Measurements from ENCODE around the gene GLYR1. TPM values are rescaled to one million over a fixed set of nuclear protein-coding genes. Genes with fewer than 3 reads are reported as not detected.

Gene GLYR1
- polyA plus RNA-seq, 3 donors: 20.6 to 45.3 (median 44.4) TPM

GRCh38 chr16:4826980-4827379 is 20.1 kb downstream of the GLYR1 start:
- WGBS, 3 donors: 45 to 88% (median 87%) methylated on average over 10 of the region's 10 CpGs
- H3K27ac ChIP-seq (ENCODE audit: low read depth, low read length): no peak overlapping the region

- no peak overlapping the region for H3K27ac ChIP-seq (ENCODE audit: low read depth, low read length)
- 96 to 98% (median 97%) methylated on average over 4 of the region's 4 CpGs for WGBS, 3 donors
Observed at GRCh38 chr16:4826526-4826925, 20.6 kb downstream of the GLYR1 start.

GRCh38 chr16:4825196-4825595 is 21.9 kb downstream of the GLYR1 start:
- no peak overlapping the region for H3K27ac ChIP-seq (ENCODE audit: low read depth, low read length)
- WGBS, 3 donors: 77 to 92% (median 88%) methylated on average over 8 of the region's 8 CpGs

- 87 to 92% (median 90%) methylated on average over 6 of the region's 6 CpGs for WGBS, 3 donors
- H3K27ac ChIP-seq (ENCODE audit: low read depth, low read length): no peak overlapping the region
Observed at GRCh38 chr16:4820652-4821051, 26.4 kb downstream of the GLYR1 start.

- no peak overlapping the region for H3K27ac ChIP-seq (ENCODE audit: low read depth, low read length)
- WGBS, 3 donors: 81 to 86% (median 85%) methylated on average over 16 of the region's 16 CpGs
Observed at GRCh38 chr16:4814542-4815173, 32.4 kb downstream of the GLYR1 start.

GRCh38 chr16:4814046-4814445 is 33.0 kb downstream of the GLYR1 start:
- H3K27ac ChIP-seq (ENCODE audit: low read depth, low read length): no peak overlapping the region

- WGBS, 3 donors: 95 to 97% (median 95%) methylated on average over 16 of the region's 16 CpGs
- no peak overlapping the region for H3K27ac ChIP-seq (ENCODE audit: low read depth, low read length)
Observed at GRCh38 chr16:4813251-4814003, 33.7 kb downstream of the GLYR1 start.

GRCh38 chr16:4811773-4812172 is 35.3 kb downstream of the GLYR1 start:
- 91 to 94% (median 92%) methylated on average over 9 of the region's 9 CpGs for WGBS, 3 donors
- no peak overlapping the region for H3K27ac ChIP-seq (ENCODE audit: low read depth, low read length)

- WGBS, 3 donors: 95 to 99% (median 96%) methylated on average over 3 of the region's 3 CpGs
- no peak overlapping the region for H3K27ac ChIP-seq (ENCODE audit: low read depth, low read length)
Observed at GRCh38 chr16:4811242-4811641, 35.8 kb downstream of the GLYR1 start.

GRCh38 chr16:4806280-4806679 is 40.8 kb downstream of the GLYR1 start:
- no peak overlapping the region for H3K27ac ChIP-seq (ENCODE audit: low read depth, low read length)
- 93 to 97% (median 96%) methylated on average over 6 of the region's 6 CpGs for WGBS, 3 donors

- H3K27ac ChIP-seq (ENCODE audit: low read depth, low read length): no peak overlapping the region
- 77 to 93% (median 87%) methylated on average over 11 of the region's 11 CpGs for WGBS, 3 donors
Observed at GRCh38 chr16:4805231-4805630, 41.9 kb downstream of the GLYR1 start.

GRCh38 chr16:4803898-4804762 is 43.0 kb downstream of the GLYR1 start:
- H3K27ac ChIP-seq (ENCODE audit: low read depth, low read length): no peak overlapping the region
- 85 to 89% (median 86%) methylated on average over 26 of the region's 26 CpGs for WGBS, 3 donors

- no peak overlapping the region for H3K27ac ChIP-seq (ENCODE audit: low read depth, low read length)
- 35 to 59% (median 48%) methylated on average over 8 of the region's 8 CpGs for WGBS, 3 donors
Observed at GRCh38 chr16:4803401-4803844, 43.7 kb downstream of the GLYR1 start.

- no peak overlapping the region for H3K27ac ChIP-seq (ENCODE audit: low read depth, low read length)
- 0 to 1% (median 1%) methylated on average over 47 to 59 of the region's 59 CpGs for WGBS, 3 donors
Observed at GRCh38 chr16:4802659-4803287, 44.3 kb downstream of the GLYR1 start.

GRCh38 chr16:4801962-4802658 is 45.0 kb downstream of the GLYR1 start, which contains the start of gene ROGDI:
TSS of gene ROGDI (minus strand) at chr16:4802633. CDS start at chr16:4802571, 62 bp downstream.
- 1% methylated on average over 48 to 70 of the region's 70 CpGs for whole genome bisulfite sequencing, 3 donors
- no peak within 1 kb of the TSS for H3K27ac ChIP-seq (ENCODE audit: low read depth, low read length)

GRCh38 chr16:4801051-4801961 is 45.8 kb downstream of the GLYR1 start:
- WGBS, 3 donors: 36 to 54% (median 47%) methylated on average over 25 to 29 of the region's 29 CpGs
- no peak overlapping the region for H3K27ac ChIP-seq (ENCODE audit: low read depth, low read length)
